ENCODE data around the gene LZTS2.

GRCh38 chr10:101042667-101043362 is 43.2 kb downstream of the LZTS2 start:
- peak; percentile 55 for TF ChIP-seq POLR2A (IDR thresholded peaks at IDR 0.05; ENCODE audit: low read length)
- no peak for TF ChIP-seq POLR2AphosphoS2 (conservative IDR thresholded peaks at IDR 0.05; ENCODE audit: low read length)
- no peak for TF ChIP-seq CTCF (IDR thresholded peaks at IDR 0.05)
- no peak for TF ChIP-seq RNF2 (IDR thresholded peaks at IDR 0.05; ENCODE audit: borderline replicate concordance, low read depth)
- no peak for TF ChIP-seq KDM1A (IDR thresholded peaks at IDR 0.05; ENCODE audit: low read depth)
- TF ChIP-seq MAZ (IDR thresholded peaks at IDR 0.05; ENCODE audit: borderline replicate concordance, low read depth, low read length) = no peak
- no peak for TF ChIP-seq CEBPB (IDR thresholded peaks at IDR 0.05)
- no peak for TF ChIP-seq ZSCAN20 (CRISPR knock-in tag; IDR thresholded peaks at IDR 0.05)
- TF ChIP-seq MAFK (IDR thresholded peaks at IDR 0.05; ENCODE audit: partially characterized antibody) = no peak
- TF ChIP-seq JUNB (IDR thresholded peaks at IDR 0.05) = no peak
- peak; percentile 61; the same call in 1 of the 2 replicates for TF ChIP-seq MAX (IDR thresholded peaks at IDR 0.05)
- no peak for TF ChIP-seq CBX2 (IDR thresholded peaks at IDR 0.05; ENCODE audit: borderline replicate concordance, low read depth)
- no peak for TF ChIP-seq EHMT2 (IDR thresholded peaks at IDR 0.05; ENCODE audit: low read depth)
- TF ChIP-seq, protein P1, sequence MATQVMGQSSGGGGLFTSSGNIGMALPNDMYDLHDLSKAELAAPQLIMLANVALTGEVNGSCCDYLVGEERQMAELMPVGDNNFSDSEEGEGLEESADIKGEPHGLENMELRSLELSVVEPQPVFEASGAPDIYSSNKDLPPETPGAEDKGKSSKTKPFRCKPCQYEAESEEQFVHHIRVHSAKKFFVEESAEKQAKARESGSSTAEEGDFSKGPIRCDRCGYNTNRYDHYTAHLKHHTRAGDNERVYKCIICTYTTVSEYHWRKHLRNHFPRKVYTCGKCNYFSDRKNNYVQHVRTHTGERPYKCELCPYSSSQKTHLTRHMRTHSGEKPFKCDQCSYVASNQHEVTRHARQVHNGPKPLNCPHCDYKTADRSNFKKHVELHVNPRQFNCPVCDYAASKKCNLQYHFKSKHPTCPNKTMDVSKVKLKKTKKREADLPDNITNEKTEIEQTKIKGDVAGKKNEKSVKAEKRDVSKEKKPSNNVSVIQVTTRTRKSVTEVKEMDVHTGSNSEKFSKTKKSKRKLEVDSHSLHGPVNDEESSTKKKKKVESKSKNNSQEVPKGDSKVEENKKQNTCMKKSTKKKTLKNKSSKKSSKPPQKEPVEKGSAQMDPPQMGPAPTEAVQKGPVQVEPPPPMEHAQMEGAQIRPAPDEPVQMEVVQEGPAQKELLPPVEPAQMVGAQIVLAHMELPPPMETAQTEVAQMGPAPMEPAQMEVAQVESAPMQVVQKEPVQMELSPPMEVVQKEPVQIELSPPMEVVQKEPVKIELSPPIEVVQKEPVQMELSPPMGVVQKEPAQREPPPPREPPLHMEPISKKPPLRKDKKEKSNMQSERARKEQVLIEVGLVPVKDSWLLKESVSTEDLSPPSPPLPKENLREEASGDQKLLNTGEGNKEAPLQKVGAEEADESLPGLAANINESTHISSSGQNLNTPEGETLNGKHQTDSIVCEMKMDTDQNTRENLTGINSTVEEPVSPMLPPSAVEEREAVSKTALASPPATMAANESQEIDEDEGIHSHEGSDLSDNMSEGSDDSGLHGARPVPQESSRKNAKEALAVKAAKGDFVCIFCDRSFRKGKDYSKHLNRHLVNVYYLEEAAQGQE (IDR thresholded peaks at IDR 0.05) = peak; percentile 92

Measured in A549 (cell line).